PFSK-1 (cell line): ENCODE results near the gene DIP2B.

Experiments used
- FOXP2 ChIP-seq: optimal IDR thresholded peaks from 2 replicates; pipeline ENCODE3; 2011; ENCODE audit warnings: borderline replicate concordance, control low read depth, inconsistent platforms; ENCODE audit not compliant: insufficient read depth; ENCODE audit errors: extremely low read length, extremely low read depth
- POLR2AphosphoS5 ChIP-seq: IDR thresholded peaks from 2 replicates; pipeline ENCODE4 v1.6.1; 2012; ENCODE audit warnings: low read depth, mild to moderate bottlenecking, control low read depth, low read length, moderate library complexity
- REST ChIP-seq, 2 experiments: IDR thresholded peaks; 2 replicates each; pipeline versions ENCODE4 v1.6.1 to v1.8.0; 2011 to 2012; ENCODE audit warnings: low read depth in 2 of 2, low read length in 2 of 2, control low read depth in 1 of 2, inconsistent platforms in 1 of 2, mild to moderate bottlenecking in 1 of 2, moderate library complexity in 1 of 2; ENCODE audit not compliant: insufficient read depth in 1 of 2
- SIN3A ChIP-seq: IDR thresholded peaks from 2 replicates; pipeline ENCODE4 v1.6.1; 2012; ENCODE audit warnings: mild to moderate bottlenecking, low read length, moderate library complexity, borderline replicate concordance; ENCODE audit not compliant: insufficient read depth
- TAF1 ChIP-seq: IDR thresholded peaks from 2 replicates; pipeline ENCODE4 v1.6.1; 2012; ENCODE audit warnings: low read length, control low read depth, borderline replicate concordance; ENCODE audit not compliant: insufficient read depth

DNA sequence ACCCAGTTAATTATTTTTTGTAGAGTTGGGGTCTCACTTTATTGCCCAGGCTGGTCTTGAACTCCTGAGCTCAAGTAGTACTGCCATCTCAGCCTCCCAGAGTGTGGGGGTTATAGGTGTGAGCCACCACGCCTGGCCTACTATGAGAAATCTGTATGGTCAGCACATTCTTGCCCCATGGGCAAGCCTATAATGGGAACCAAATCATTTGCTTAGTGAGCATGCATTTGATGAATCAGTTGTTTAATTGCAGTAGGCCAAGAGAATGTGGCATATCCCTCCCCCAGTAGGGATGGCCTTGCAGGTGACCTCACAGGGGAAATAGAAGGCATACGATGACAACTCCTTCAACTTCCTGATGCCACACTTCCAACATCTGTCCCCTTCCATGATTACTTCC, 122.7 kb downstream of the DIP2B start:
- TF ChIP-seq REST (IDR thresholded peaks at IDR 0.05; ENCODE audit: insufficient read depth in 1 of 2, low read depth in 2 of 2, low read length in 2 of 2) (no peak), POLR2AphosphoS5 (no peak), TAF1 (no peak), SIN3A (no peak), FOXP2 (no peak)
